ENCODE data around the gene WWC2.
"Not testable (repeated sequence)": the region's sequence is repeated elsewhere in the genome, so short reads cannot be mapped to it uniquely, and the experiment has no call there.

Gene WWC2

GRCh38 chr4:183172881-183173280 is 73.8 kb downstream of the WWC2 start:
- no peak for DNase-seq (ENCODE audit: low read depth in 2 of 2)

- no peak for DNase-seq (ENCODE audit: low read depth in 2 of 2)
These were observed 74.8 kb downstream of the WWC2 start for GRCh38 chr4:183173580-183174526.

- no peak for DNase-seq (ENCODE audit: low read depth in 2 of 2)
These were observed 76.7 kb downstream of the WWC2 start for GRCh38 chr4:183175631-183176232.

- DNase-seq (ENCODE audit: low read depth in 2 of 2): no peak
These were observed 77.9 kb downstream of the WWC2 start for GRCh38 chr4:183177001-183177400.

GRCh38 chr4:183178201-183178600 is 79.1 kb downstream of the WWC2 start:
- no peak for DNase-seq (ENCODE audit: low read depth in 2 of 2)

- no peak for DNase-seq (ENCODE audit: low read depth in 2 of 2)
These were observed 81.0 kb downstream of the WWC2 start for GRCh38 chr4:183180096-183180495.

- DNase-seq (ENCODE audit: low read depth in 2 of 2): no peak
These were observed 81.6 kb downstream of the WWC2 start for GRCh38 chr4:183180621-183181020.

GRCh38 chr4:183181081-183181480 is 82.0 kb downstream of the WWC2 start:
- no peak for DNase-seq (ENCODE audit: low read depth in 2 of 2)

GRCh38 chr4:183182873-183183725 is 84.0 kb downstream of the WWC2 start:
- DNase-seq (ENCODE audit: low read depth in 2 of 2): no peak

- no peak for DNase-seq (ENCODE audit: low read depth in 2 of 2)
These were observed 85.0 kb downstream of the WWC2 start for GRCh38 chr4:183183906-183184535.

GRCh38 chr4:183185018-183185417 is 86.0 kb downstream of the WWC2 start:
- DNase-seq (ENCODE audit: low read depth in 2 of 2): no peak

GRCh38 chr4:183185559-183185958 is 86.5 kb downstream of the WWC2 start:
- no peak for DNase-seq (ENCODE audit: low read depth in 2 of 2)

- DNase-seq (ENCODE audit: low read depth in 2 of 2): no peak
These were observed 87.8 kb downstream of the WWC2 start for GRCh38 chr4:183186813-183187212.

- DNase-seq (ENCODE audit: low read depth in 2 of 2): no peak
These were observed 92.0 kb downstream of the WWC2 start for GRCh38 chr4:183190900-183191527.

GRCh38 chr4:183191630-183192029 is 92.6 kb downstream of the WWC2 start:
- no peak for DNase-seq (ENCODE audit: low read depth in 2 of 2)

- no peak for DNase-seq (ENCODE audit: low read depth in 2 of 2)
These were observed 93.5 kb downstream of the WWC2 start for GRCh38 chr4:183192571-183192970.

GRCh38 chr4:183193730-183194338 is 94.8 kb downstream of the WWC2 start:
- DNase-seq (ENCODE audit: low read depth in 2 of 2): not testable (repeated sequence)

GRCh38 chr4:183195534-183195933 is 96.5 kb downstream of the WWC2 start:
- no peak for DNase-seq (ENCODE audit: low read depth in 2 of 2)

- no peak for DNase-seq (ENCODE audit: low read depth in 2 of 2)
These were observed 98.1 kb downstream of the WWC2 start for GRCh38 chr4:183197140-183197539.

- no peak for DNase-seq (ENCODE audit: low read depth in 2 of 2)
These were observed 101.4 kb downstream of the WWC2 start for GRCh38 chr4:183200453-183200852.

GRCh38 chr4:183201331-183201730 is 102.3 kb downstream of the WWC2 start:
- no peak for DNase-seq (ENCODE audit: low read depth in 2 of 2)
